NK-92 (cell line): ENCODE results near the gene LEAP2.
A peak's percentile ranks its signal among the peaks of the same experiment; 100 is the strongest.
"Not testable (repeated sequence)": the region's sequence is repeated elsewhere in the genome, so short reads cannot be mapped to it uniquely, and the experiment has no call there.

ENCODE experiments used
- DNase-seq: peaks from one replicate; lab custom pipeline; 2025; ENCODE audit not compliant: unreplicated experiment; lab: John Stamatoyannopoulos, UW

The LEAP2 gene

DNA sequence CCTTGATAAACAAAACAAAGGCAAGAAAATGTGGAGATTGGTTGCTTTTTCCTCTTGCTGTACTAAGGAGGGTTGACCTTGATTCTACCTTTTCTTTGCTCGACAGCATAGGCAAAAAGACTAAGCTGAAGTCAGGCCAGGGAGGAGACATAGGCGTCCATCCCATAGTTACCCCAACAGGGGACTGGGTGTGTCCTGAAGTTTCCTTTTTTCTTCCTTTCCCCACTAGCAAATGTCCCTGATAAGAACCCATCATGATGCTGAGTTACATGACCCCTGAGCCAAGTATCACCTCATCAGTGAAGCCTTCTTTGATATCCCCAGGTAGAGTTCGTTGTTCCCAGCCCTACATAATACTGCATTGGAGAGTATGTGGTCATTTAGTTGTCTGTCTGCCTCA, 33.2 kb upstream of the LEAP2 start:
- no peak for DNase-seq

DNA sequence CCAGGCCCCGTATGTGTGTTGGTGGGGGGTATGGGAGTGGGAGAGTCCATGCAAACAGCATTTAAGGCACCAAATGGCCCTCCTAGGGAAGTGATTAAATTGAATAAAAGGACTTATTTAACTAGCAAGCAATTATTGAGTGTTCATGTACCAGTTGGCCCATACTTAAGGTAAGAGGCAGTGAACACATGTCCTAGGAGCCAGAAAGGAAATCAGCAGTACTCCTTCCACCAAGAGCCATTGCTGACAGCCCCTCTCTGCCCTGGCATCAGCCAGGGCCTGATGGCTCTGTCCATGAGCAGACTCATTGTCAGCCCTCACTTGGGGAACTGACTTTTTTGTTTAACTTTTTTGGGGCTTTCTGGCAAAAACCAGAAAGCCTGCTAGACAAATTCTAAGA, 32.6 kb upstream of the LEAP2 start:
- no peak for DNase-seq

DNA sequence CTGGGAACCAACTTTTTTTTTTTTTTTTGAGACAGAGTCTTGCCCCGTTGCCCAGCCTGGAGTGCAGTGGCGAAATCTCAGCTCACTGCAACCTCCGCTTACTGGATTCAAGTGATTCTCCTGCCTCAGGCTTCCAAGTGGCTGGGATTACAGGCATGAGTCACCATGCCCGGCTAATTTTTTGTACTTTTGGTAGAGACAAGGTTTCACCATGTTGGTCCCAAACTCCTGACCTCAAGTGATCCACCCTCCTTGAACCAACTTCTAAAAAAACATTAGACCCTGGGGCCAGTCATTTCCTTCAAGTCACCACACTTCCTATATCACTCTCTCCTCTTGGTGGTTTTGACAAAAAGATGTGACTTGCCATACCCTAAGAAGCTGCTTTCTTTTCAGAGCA, 32.2 kb upstream of the LEAP2 start:
- DNase-seq: no peak

DNA sequence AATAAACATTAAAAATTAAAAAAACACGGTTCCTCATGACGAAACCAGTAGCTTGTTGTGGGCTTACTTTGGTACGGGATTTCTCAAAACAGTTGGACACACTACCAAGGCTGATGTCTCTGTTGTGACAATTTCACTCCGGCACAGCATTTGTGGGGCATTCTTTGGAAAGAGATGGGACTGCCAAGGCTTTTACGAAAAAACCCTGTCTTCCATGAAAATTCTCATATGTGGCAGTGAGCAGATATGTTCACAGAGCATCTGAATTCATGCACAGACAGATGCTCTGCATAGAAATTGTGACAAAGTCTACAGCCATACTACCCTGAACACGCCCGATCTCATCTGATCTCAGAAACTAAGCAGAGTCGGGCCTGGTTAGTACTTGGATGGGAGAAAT, 25.2 kb upstream of the LEAP2 start:
- DNase-seq: no peak

DNA sequence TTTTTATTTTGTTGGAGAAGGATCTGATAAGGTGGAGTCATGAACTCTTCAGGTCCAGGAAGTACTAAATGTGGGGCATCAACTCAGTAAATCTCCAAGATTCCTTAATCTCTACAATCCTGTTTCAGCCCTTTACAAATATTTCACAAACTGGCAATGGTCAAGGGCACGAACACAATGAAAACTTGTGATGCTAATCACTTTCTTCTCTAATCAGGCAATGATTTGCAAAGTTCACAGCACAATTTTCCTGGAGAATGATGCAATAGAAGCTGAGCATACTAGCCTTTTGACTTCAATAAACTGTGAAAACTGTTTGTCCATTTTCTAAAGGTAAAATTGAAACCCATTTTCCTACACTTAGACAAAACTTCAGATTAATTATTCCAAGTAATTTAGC, 24.1 kb upstream of the LEAP2 start:
- DNase-seq: no peak

DNA sequence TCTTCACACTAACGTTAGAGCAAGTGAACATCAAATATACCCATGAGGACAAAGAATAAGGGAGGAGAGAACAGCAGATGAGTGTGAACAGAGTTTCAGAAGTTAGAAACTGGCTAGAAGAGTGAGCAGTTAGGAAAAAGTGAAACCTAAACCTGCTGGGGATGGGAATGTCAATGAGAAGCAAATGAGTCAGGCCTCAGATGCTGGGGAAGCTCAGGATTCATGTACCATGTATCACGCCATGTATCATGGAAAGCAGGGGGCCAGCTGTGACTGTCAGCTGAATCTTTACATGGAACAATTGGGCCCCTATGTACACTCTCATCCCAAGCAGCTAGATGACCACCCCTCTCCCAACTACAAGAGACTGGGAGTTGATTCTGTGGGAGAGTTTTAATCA, 23.4 kb upstream of the LEAP2 start:
- no peak for DNase-seq

DNA sequence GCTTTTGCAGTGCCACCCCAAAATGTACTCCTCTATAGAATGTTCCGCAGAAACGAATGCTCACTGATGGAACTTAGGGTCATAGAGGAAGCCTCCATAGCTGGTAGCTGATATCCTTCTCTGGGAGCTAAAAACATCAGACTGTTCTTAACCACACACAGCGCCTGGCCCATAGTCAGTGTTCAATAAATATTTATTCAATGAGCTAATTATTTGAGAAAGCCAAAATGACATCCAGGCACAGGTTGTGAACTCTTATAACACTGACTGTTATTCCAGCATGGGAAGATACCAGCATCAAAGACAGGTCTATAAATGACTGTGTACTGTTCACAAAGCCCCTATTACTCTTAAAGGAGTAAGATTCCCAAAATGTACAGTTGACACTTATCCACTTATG, 20.1 kb upstream of the LEAP2 start:
- DNase-seq: no peak

DNA sequence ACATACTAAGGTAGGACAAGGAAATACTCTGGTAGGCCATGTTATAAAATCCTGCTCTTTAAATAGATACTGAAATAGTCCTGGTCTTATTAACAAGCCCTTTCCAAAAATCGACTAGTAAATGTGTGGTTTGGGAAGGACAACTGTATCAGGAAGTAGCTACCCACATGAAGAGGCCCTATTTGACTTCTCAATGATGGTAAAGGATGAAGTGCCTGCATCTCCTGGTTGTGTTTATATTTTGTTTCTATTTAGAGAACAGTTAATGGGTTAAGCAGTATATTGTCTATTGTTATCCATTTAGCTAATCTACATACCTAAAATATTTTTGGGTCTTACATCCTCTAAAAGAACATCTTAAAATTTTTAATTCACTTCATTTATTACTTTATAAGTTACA, 19.7 kb upstream of the LEAP2 start:
- DNase-seq: no peak

DNA sequence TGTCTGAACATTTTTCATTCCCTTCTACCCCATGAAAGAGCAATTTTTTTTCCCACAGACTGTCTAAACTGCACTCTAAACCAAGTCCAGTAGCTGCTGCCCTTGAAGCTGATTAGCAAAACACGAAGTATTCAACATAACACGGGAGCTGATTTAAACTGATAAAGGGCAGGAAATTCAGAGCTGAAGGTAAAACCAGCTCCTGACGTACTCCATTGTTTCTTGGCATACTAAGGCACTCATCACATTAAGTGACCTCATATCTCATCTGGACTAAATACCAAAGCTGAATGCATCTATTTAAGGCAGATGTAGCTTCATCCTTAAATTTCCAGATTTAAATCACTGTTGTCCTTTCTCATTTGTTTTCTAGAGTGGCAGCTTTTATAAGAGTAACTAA, 19.2 kb upstream of the LEAP2 start:
- DNase-seq: no peak

DNA sequence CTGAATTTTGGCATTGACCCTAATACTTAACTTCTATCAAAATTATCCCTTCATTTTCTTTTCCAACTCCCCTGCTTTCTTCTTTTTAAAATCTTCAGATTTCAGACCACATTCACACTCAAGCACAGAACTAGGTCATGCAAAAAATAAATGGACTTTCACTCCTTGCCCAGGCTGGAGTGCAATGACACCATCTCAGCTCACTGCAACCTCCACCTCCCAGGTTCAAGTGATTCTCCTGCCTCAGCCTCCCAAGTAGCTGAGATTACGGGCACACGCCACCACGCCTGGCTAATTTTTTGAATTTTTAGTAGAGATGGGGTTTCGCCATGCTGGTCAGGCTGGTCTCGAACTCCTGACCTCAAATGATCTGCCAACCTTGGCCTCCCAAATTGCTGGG, 18.5 kb upstream of the LEAP2 start:
- DNase-seq: not testable (repeated sequence)

DNA sequence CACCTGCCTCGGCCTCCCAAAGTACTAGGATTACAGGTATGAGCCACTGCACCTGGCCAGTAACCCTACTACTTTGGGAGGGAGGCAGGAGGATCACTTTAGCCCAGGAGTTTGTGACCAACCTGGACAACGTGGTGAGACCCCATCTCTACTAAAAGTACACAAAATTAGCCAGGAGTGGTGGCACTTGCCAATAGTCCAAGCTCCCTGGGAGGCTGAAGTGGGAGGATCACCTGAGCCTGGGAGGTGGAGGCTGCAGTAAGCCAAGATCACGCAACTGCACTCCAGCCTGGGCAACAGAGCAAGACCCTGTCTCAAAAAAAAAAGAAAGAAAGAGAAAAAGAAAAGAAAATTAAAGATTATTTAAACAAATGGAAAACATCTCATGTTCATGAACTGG, 17.5 kb upstream of the LEAP2 start:
- DNase-seq: no peak

DNA sequence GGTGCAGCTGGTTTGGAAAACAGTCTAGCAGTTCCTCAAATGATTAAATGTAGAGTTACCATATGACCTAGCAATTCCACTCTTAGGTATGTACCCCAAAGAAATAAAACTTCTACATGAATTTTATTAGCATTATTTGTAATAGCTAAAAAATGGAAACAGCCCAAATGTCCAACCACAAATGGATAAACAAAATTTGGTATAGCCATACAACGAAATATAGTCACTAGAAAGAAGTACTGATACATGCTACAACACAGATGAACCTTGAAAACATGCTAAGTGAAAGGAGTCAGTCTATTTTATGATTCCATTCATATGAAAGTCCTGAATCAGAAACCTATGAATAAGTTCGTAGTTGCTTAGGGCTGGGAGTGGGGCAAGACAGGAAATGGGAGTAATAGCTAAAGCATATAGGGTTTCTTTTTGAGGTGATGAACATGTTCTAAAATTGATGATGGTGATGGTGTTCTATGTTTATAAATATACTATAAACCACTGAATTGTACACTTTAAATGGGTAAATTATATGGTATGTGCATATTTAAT, 13.5 kb upstream of the LEAP2 start:
- DNase-seq: no peak

DNA sequence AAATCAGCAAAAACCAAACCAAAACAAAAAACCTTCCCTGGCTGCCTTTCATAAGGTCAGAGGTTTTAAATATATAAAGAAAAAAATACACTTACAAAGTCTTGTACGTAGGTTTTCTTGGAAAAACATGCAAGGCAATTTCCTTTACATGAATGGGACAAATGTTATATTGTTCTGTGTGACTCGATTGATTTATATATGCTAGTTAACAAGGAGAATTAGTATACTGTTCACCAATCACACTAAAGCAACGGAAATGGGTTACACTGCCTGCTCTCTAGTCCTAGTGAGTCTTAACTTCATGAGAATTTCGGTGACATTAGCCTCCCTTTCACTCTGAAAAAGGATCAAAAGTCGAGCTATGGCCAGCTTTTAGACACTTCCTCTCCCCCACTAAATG, 12.7 kb upstream of the LEAP2 start:
- no peak for DNase-seq

DNA sequence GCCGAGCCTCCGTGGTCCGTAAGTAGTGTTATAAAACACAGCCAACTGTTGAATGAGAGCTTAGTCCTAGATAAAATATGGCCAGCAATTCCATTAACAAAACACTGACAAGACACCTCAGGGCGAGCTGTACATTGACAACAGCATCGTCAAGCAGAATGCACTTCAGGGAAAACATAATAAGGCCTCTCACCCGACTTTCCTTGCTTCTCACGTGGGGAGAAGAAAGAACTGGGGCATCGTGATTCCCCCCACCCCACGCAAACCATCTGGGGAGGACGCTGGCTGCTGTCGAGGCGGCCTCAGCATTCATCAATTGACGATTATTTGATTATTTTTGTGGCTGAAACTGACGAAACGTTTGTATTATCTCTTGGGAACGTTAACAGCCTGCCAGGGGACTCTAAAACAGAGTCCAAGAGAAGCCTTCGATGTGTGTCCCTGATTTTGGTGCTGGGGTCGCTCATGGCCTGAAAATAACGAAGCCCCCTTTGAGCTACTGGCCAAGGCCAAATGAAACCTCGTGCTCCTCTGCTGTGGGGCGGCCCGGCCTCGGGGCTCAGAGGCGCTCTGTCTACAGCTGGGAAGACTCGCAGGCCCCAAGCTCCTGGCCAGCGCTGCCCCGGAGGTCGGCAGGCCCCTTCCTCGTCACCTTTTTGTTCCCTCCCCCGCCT, 7.7 kb upstream of the LEAP2 start:
- DNase-seq: no peak

DNA sequence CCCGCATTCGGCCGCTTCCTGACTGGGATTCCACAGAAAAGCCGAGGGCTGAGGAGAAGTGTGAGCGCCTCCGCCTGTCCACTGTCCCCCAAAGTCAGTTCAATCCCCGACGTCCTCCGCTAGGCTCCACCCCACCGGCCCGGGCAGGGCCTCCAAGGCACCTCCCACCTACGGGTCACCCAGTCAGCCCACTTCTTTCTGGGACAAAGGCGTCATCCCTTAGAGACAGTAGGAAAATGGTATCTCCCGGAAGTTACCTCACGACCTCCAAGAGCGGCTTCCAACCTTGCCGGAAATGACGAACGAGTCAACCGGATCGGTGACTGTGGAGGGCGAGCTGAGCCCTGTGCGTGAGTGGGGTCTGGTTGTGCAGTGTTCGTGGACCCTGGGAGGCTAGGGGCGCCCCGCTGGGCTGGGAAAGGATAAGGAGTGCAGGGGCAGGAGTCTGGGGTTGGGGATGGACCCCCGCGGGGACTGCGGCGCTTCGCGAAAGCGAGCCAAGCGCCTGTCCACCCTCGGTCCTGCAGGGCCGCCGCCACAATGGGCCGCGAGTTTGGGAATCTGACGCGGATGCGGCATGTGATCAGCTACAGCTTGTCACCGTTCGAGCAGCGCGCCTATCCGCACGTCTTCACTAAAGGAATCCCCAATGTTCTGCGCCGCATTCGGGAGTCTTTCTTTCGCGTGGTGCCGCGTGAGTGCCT, 7.0 kb upstream of the LEAP2 start, which contains the start of the genes GDF9 and UQCRQ:
TSS of gene GDF9 (minus strand) at position 128 of the 704 bp plus-strand sequence. CDS start 1,936 bp downstream, outside the sequence.
TSS of gene UQCRQ (plus strand) at position 301 of the 704 bp plus-strand sequence. CDS start at position 541, 240 bp downstream.
- peak; percentile 51 for DNase-seq

DNA sequence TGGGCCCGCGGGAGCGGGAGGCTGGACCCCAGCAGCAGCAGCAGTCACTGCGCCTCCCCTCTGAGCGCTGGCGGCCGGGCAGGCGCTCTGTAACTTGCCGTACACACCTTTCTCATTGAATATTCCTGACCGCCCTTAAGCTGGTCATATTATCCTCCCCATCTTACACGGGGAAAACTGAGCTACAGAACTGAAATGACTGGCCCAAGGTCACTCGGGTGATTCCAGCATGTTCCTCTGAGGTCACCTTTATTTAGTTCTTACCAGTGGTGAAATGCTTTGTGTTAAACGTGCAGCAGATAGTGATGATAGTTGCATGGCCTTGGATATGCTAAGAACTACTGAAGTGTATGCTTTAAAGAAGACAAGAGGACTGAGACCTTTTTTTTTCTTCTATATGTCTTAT, 6.4 kb upstream of the LEAP2 start:
- DNase-seq: no peak

DNA sequence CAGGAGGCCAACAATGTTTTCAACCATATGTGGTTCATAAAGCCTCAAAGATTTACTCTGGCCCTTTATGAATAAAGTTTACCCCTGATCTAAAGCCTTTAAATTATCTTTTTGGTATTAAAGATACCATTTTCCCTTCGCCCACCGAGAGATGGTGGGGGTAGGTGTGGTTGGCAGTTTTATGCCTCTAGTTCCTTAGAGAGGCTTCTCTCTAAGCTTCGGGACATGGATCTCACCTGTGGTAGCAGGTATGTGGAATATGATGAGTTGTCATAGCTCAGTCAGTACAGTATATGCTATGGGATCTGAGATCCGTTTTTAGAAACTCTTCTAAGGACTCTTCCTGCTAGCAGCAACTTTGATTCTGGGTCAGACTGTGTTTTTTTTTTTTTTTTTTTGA, 4.7 kb upstream of the LEAP2 start:
- DNase-seq: no peak

DNA sequence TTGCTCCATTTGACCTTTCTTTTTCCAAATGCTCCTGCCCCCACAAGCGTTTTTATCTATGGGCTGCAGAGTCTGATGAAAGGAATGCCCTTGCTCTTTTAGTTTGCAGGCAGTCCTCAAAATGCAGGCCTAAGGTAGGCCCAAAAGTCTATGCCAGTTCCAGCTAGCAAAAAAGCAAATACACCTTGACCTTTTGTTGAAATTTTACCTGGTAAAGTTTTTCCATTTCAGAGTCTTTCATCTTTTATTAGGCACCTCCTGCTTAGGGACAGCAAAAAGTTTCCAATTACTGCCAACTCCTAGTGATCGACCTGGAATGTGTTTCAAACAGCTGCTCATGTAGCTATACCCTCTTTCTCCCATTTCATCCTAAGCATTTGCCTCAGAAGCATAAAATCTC, 2.7 kb upstream of the LEAP2 start:
- DNase-seq: no peak

DNA sequence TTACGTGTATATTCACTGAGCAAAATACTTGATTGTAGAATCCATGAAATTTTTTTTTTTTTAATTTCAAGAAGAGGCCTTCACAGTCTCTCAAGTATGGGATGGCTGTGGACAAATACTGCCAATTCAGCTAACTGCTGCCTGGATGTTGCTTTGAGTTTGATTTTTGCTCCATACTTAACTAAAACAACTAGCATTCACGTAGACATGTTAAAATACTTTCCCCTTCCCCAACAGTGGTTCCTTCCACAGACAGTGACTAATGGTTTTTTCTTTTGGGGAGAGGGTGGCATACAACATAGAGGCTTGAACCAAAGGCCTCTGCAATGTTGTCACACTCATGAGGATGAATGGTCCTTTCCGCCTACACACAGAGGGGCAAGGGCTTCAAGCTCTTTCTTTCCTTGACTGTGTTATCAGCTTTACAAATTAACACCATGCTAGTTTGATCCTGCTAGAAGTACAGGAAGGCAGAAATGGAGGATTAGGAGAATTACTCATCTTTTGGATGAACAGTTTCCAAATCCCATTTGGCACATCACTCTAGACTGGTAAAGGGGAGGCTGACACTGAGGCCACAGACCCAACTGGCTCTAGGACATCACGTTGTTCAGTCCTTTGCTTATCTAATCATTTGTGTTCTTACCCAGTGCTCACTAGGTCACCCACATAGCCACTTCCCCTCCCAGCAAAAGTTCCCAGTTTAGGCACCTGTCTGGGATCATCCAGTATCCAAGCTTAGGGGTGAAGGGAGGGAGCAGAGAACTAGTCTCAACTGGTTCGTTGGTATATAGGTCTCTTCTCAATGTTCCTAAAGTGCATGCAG, 1.8 kb upstream of the LEAP2 start:
- no peak for DNase-seq

DNA sequence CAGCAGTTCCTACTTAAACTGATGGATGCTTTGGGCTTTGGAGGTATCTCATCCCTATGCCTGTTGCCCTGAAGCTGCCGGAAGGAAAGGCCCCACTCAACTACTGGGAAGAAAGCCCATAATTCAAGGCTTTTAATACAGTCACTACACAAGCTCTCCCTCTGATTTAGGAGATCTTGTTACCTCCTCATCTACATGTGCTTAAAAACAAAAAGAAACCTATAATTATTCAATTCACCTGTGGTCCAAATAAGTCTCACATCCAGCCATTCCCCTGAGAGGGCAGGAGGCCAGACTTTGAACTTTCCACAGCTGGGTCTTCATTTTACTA, 715 bp upstream of the LEAP2 start:
- DNase-seq: no peak

DNA sequence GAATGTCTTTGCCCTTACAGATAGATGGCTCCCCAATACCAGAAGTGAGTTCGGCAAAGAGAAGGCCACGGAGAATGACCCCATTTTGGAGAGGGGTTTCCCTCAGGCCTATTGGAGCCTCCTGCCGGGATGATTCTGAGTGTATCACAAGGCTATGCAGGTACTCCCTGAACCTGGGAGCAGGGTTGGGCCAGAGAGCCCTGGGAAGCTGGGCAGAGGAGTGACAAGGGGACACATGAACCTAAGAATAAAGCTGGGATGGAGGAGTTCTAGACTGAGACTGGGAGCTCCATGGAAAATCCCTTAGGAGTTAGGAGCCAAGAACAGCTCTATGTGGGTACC, 433 bp downstream of the LEAP2 start:
- DNase-seq: no peak
